ENCODE results near the gene PHKA1.
A peak's percentile ranks its signal among the peaks of the same experiment; 100 is the strongest.

The PHKA1 gene

GRCh38 chrX:72545990-72546389, 168.1 kb downstream of the PHKA1 start:
- Histone ChIP-seq H3K9me3 (ENCODE audit: control insufficient read depth, low read length) (no peaks in the 10 kb centered on the region), H3K4me3 (ENCODE audit: low read depth, low read length) (no peak overlapping the region), H3K27ac (no peak overlapping the region), H3K4me2 (ENCODE audit: low read length) (no peak overlapping the region), H3K36me3 (ENCODE audit: control insufficient read depth, insufficient read depth, low read length) (no peaks in the 10 kb centered on the region), H3K4me1 (no peaks in the 10 kb centered on the region), H3K79me2 (no peaks in the 10 kb centered on the region), H3K27me3 (ENCODE audit: control insufficient read depth, insufficient read depth, low read length) (no peaks in the 10 kb centered on the region), H2AFZ (no peak overlapping the region), H3K9ac (no peak overlapping the region)
- TF ChIP-seq, protein P1, sequence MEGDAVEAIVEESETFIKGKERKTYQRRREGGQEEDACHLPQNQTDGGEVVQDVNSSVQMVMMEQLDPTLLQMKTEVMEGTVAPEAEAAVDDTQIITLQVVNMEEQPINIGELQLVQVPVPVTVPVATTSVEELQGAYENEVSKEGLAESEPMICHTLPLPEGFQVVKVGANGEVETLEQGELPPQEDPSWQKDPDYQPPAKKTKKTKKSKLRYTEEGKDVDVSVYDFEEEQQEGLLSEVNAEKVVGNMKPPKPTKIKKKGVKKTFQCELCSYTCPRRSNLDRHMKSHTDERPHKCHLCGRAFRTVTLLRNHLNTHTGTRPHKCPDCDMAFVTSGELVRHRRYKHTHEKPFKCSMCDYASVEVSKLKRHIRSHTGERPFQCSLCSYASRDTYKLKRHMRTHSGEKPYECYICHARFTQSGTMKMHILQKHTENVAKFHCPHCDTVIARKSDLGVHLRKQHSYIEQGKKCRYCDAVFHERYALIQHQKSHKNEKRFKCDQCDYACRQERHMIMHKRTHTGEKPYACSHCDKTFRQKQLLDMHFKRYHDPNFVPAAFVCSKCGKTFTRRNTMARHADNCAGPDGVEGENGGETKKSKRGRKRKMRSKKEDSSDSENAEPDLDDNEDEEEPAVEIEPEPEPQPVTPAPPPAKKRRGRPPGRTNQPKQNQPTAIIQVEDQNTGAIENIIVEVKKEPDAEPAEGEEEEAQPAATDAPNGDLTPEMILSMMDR (IDR thresholded peaks at IDR 0.05): no peak

DNA sequence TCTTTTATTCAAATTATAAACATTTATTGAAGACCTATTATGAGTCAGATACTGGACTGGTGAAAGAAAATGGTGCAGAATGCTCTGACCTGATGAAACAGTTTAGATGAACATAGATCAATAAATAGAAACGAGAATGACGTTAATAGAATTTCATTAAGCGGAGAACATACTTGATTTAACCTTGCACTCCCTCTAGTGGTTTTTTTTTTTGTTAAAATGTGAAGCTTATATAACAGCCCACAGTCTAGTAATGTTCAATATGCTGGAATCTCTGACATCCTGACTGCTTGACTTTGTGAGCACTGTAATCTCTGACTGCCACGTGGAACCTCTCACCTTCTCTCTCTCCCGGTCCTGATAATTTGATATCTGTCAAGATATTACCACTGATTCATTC, 173.8 kb downstream of the PHKA1 start:
- Histone ChIP-seq H3K27ac (no peak overlapping the region), H3K36me3 (ENCODE audit: control insufficient read depth, insufficient read depth, low read length) (no peaks in the 10 kb centered on the region), H3K9ac (no peak overlapping the region), H3K9me3 (ENCODE audit: control insufficient read depth, low read length) (no peaks in the 10 kb centered on the region), H2AFZ (no peak overlapping the region), H3K79me2 (no peaks in the 10 kb centered on the region), H3K27me3 (ENCODE audit: control insufficient read depth, insufficient read depth, low read length) (no peaks in the 10 kb centered on the region), H3K4me3 (ENCODE audit: low read depth, low read length) (no peak overlapping the region), H3K4me2 (ENCODE audit: low read length) (no peak overlapping the region), H3K4me1 (no peaks in the 10 kb centered on the region)
- TF ChIP-seq, protein P1 (IDR thresholded peaks at IDR 0.05): peak; percentile 31

DNA sequence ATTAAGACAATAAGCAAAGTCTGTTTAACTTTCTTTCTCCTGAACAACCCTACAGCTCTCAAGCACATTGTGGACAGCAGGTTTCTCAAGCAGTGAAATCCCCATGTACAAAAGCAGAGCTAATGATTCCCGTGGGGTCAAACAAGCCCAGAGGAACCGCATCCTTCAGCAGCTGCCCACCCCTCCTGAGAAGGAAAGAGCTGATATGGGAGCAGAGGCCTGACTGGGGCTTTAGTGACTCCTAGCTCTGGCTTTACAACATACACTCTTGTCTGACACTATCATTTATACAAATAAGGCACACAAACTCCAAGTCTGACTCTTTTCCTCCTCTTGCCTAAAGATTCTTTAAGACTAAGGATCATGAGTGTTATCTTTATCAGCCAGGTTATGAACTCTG, 174.3 kb downstream of the PHKA1 start:
- H3K36me3 ChIP-seq (ENCODE audit: control insufficient read depth, insufficient read depth, low read length): no peaks in the 10 kb centered on the region
- no peak overlapping the region for H3K4me3 ChIP-seq (ENCODE audit: low read depth, low read length)
- H3K4me1 ChIP-seq: no peaks in the 10 kb centered on the region
- no peak overlapping the region for H3K27ac ChIP-seq
- no peak overlapping the region for H3K4me2 ChIP-seq (ENCODE audit: low read length)
- no peaks in the 10 kb centered on the region for H3K27me3 ChIP-seq (ENCODE audit: control insufficient read depth, insufficient read depth, low read length)
- TF ChIP-seq, protein P1 (IDR thresholded peaks at IDR 0.05): no peak
- no peaks in the 10 kb centered on the region for H3K79me2 ChIP-seq
- no peak overlapping the region for H3K9ac ChIP-seq
- no peaks in the 10 kb centered on the region for H3K9me3 ChIP-seq (ENCODE audit: control insufficient read depth, low read length)
- H2AFZ ChIP-seq: no peak overlapping the region

DNA sequence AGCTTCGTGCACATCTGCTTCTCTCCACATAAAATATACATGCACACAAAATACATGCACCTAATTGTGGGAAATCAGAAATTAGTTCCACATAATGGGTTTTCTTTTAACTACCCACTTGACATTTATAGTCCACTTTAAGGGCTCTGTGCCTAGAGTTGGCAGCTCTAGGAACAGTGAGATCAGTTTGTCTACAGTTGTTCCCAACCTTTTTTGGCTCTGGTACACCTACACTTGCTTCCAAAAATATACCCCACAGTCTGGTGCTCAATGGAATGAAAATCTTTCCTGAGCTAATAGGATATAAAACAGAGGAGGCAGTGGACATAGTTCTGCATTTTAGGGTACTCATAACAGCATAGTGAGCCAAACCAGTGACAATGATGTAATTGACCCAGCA, 177.6 kb downstream of the PHKA1 start:
- Histone ChIP-seq H3K27ac (no peak overlapping the region), H3K4me2 (ENCODE audit: low read length) (no peak overlapping the region), H3K9ac (no peak overlapping the region), H3K4me1 (no peaks in the 10 kb centered on the region), H2AFZ (no peak overlapping the region), H3K36me3 (ENCODE audit: control insufficient read depth, insufficient read depth, low read length) (no peaks in the 10 kb centered on the region), H3K79me2 (no peaks in the 10 kb centered on the region), H3K4me3 (ENCODE audit: low read depth, low read length) (no peak overlapping the region), H3K9me3 (ENCODE audit: control insufficient read depth, low read length) (no peaks in the 10 kb centered on the region), H3K27me3 (ENCODE audit: control insufficient read depth, insufficient read depth, low read length) (no peaks in the 10 kb centered on the region)
- TF ChIP-seq, protein P1 (IDR thresholded peaks at IDR 0.05): no peak

GRCh38 chrX:72532366-72532765, 181.7 kb downstream of the PHKA1 start:
- H3K9ac ChIP-seq: no peak overlapping the region
- no peaks in the 10 kb centered on the region for H3K27me3 ChIP-seq (ENCODE audit: control insufficient read depth, insufficient read depth, low read length)
- no peak overlapping the region for H3K27ac ChIP-seq
- TF ChIP-seq, protein P1 (IDR thresholded peaks at IDR 0.05): no peak
- H3K4me2 ChIP-seq (ENCODE audit: low read length): no peak overlapping the region
- no peaks in the 10 kb centered on the region for H3K79me2 ChIP-seq
- no peak overlapping the region for H3K4me3 ChIP-seq (ENCODE audit: low read depth, low read length)
- no peaks in the 10 kb centered on the region for H3K36me3 ChIP-seq (ENCODE audit: control insufficient read depth, insufficient read depth, low read length)
- no peak overlapping the region for H2AFZ ChIP-seq
- H3K9me3 ChIP-seq (ENCODE audit: control insufficient read depth, low read length): no peaks in the 10 kb centered on the region
- no peaks in the 10 kb centered on the region for H3K4me1 ChIP-seq
